IPS-18c (cell line): ENCODE measurements around the gene TTC31.
A peak's percentile ranks its signal among the peaks of the same experiment; 100 is the strongest.

Experiments used
- H3K4me3 ChIP-seq: 2 replicates; pipeline ENCODE4 v1.7.0; 2013; ENCODE audit warnings: low read depth, mild to moderate bottlenecking, low read length, moderate library complexity; ENCODE audit not compliant: insufficient read depth
- H3K9me3 ChIP-seq: one replicate; pipeline ENCODE4 v1.6.1; 2013; ENCODE audit warnings: mild to moderate bottlenecking, low read length, moderate library complexity; ENCODE audit not compliant: control insufficient read depth, insufficient read depth

Gene TTC31

DNA sequence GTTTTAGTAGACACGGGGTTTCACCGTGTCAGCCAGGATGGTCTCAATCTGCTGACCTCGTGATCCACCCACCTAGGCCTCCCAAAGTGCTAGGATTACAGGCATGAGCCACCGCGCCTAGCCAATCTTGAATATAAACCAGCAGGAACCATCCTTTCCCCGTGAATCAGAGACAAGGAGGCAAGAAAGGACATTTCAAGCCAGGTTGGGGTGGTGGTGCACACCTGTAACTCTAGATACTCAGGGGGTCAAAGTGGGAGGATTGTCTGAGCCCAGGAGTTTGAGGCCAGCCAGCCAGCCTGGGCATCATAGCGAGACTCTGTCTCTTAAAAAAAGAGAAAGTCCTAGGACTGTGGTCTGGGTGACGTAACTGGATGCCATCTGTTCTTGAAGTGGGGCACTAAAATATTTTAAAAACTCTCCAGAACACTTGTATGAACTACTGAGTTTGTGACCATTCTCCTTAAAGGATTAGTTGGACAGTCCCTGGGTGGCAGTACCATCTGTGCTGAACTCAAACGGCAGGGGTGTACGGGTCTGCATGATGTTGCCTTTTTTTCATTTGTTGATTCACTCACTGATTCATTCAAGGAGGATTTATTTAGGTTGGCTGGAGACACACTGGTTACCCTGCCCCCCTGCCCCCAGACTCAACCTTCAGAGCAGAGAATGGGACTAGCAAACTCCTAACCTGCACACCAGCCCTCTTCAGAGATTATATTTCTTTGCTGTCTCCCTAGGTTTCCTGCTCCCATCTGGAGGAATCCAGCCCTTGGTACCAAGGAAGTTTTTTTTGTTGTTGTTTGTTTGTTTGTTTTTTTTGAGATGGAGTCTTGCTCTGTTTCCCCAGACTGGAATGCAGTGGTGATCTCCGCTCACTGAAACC lies 28.5 kb downstream of the TTC31 start:
- Histone ChIP-seq H3K4me3 (no peak overlapping the region), H3K9me3 (peaks cover 5% of the 10 kb centered on the region)

- Histone ChIP-seq H3K9me3 (peaks cover 9% of the 10 kb centered on the region), H3K4me3 (peak overlapping the region; percentile 42; the same call in 1 of the 2 replicates)
These were observed 30.1 kb downstream of the TTC31 start for GRCh38 chr2:74512744-74513604.

GRCh38 chr2:74513605-74514367 lies 30.9 kb downstream of the TTC31 start:
- Histone ChIP-seq H3K9me3 (peaks cover 9% of the 10 kb centered on the region), H3K4me3 (peak overlapping the region; percentile 42)

GRCh38 chr2:74514368-74515270 lies 31.7 kb downstream of the TTC31 start, which contains the start of gene TLX2:
Gene TLX2 (plus strand): TSS chr2:74514450. CDS start chr2:74514807, 357 bp downstream.
- Histone ChIP-seq H3K4me3 (peak within 1 kb of the TSS; percentile 42), H3K9me3 (peaks cover 9% of the 10 kb centered on the region)

DNA sequence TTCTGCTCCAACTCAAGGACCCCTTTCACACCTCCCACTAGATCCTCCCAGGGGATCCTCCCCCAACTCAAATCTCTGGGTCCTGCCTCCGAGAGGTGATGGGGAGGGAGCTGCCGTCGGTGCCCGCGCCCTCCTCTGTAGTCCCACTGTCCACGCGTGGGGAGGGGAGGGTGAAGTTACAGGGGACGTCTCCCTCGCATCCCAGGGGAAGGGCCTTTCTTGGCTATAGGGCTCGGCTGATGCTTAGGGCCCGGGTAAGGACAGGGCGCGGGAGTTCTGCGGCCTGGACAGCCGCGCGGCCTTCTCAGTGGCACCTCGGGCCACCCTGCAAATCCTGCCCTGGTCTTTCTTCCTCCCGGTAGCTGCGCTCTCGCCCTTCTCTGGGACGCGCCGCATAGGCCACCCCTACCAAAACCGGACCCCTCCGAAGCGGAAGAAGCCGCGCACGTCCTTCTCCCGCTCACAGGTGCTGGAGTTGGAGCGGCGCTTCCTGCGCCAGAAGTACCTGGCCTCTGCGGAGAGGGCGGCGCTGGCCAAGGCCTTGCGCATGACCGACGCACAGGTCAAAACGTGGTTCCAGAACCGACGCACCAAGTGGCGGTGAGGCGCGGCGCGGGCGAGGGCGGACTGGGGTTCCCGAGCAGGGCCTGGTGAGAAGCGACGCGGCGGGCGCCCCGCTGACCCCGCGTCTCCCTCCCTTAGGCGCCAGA lies 32.5 kb downstream of the TTC31 start:
- H3K4me3 ChIP-seq: peak overlapping the region; percentile 42; the same call in 1 of the 2 replicates
- peaks cover 9% of the 10 kb centered on the region for H3K9me3 ChIP-seq

- H3K9me3 ChIP-seq: peaks cover 9% of the 10 kb centered on the region
- H3K4me3 ChIP-seq: peak overlapping the region; percentile 42; the same call in 1 of the 2 replicates
These were observed 33.2 kb downstream of the TTC31 start for GRCh38 chr2:74515981-74516633.

GRCh38 chr2:74516650-74517049 lies 33.8 kb downstream of the TTC31 start:
- peaks cover 9% of the 10 kb centered on the region for H3K9me3 ChIP-seq
- no peak overlapping the region for H3K4me3 ChIP-seq

DNA sequence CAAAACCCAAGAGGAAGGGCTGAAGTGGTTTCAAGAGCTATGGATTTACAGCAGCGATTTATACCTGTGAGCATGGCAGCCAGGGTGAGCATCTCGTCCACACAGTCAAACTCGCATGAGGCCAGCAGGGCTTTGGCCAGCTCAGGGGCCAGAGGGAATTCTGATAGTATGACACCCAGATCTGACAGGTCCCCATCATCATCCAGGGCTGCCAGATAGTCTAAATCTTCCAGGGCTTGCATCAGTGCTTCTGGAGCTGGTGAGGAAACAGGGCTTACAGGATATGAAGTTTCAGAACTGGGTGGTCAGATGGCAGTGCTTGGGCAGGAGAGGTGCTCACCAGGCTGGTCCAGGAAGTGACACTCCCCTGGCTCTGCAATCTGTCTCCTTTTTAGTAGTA lies 39.6 kb downstream of the TTC31 start:
- Histone ChIP-seq H3K9me3 (peaks cover 4% of the 10 kb centered on the region), H3K4me3 (no peak overlapping the region)

GRCh38 chr2:74524005-74524404 lies 41.1 kb downstream of the TTC31 start:
- Histone ChIP-seq H3K4me3 (no peak overlapping the region), H3K9me3 (peaks cover 4% of the 10 kb centered on the region)

- no peak overlapping the region for H3K4me3 ChIP-seq
- peaks cover 4% of the 10 kb centered on the region for H3K9me3 ChIP-seq
These were observed 42.3 kb downstream of the TTC31 start for GRCh38 chr2:74524955-74525716.

DNA sequence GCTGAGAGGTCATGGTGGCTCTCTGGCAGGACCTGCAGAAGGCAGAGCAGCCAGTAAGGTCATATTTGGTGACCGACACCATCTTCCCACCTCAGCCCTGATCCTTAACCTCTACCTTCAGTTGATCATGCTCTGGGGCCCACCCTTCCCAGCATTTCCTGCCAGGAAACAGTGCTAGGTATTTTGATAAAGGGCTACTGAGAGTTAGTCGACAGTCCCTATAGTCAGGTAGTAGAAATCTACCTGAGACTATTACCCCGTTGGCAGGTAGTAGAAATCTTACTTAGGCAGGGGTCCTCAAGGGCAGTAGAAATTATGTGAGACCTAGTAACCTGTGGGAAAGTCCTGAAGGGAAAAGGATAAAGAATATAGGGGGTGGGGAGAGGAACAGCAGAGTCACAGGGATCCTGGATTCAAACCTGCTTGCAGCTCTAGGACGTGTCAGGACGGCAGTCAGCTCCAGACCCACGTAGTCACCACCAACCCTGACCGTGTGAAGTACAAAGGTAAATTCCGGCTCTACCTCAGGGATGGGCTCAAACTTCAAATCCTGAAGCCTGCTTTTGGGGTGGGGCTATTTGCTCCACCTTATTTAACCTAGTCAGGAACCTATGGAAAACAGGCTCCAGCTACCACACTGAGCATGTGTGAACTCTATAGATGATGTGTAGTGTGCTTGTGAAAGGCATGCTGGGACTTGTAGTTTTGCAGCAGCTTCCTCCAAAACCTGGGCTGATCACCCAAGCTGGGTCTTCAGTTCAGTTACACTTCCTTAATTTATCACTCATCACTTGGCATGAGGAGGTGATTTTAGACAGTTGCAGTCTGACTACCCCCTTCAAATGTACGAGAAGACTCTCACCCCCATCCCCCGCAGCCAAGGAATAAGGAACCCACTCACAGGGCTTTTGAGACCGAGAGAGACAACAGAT lies 43.1 kb downstream of the TTC31 start, which contains the start of gene DQX1:
DQX1 (minus strand) TSS at position 515 of the 932 bp plus-strand sequence; CDS start at position 13, 502 bp downstream.
- no peak within 1 kb of the TSS; the same call in 1 of the 2 replicates for H3K4me3 ChIP-seq
- H3K9me3 ChIP-seq: peaks cover 4% of the 10 kb centered on the region

DNA sequence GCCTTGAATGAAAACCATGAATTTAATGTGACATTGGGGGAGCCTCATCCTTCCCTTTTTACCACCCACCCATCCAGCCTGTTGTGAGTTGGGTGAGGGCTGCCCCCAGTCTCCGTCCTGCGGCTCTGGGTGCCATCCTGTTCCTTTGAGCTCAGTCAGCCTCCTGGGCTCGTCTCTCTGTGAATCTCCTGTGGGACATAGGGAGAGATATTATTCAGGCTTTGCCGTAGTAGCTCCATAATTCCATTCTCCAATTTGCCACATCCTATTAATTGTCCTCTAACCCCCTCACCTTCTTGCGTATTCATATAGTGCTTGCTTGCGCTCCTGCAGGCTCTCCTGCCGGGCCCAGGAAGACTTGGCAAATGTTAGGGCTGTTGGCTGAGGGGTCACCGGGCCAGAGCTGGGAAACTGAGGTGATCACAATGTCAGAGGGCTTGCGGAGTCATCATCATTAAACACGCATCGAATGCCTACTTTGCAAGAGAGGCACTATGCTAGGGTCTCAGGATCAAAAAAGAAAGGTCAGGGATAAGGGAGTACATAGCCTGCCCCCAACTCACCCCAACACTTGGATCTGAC lies 43.9 kb downstream of the TTC31 start:
- Histone ChIP-seq H3K4me3 (no peak overlapping the region), H3K9me3 (peaks cover 4% of the 10 kb centered on the region)

- Histone ChIP-seq H3K4me3 (no peak overlapping the region), H3K9me3 (peaks cover 4% of the 10 kb centered on the region)
These were observed 44.9 kb downstream of the TTC31 start for GRCh38 chr2:74527741-74528140.
